A673 (cell line): ENCODE measurements around the gene CYBRD1.

Experiments
- CTCF ChIP-seq: fragments of 300-800, 200-600 bp; sonication (generic); conservative IDR thresholded peaks from 2 replicates; pipeline ENCODE4 v1.5.1; 2017; ENCODE audit warnings: low read depth, mild to moderate bottlenecking, antibody characterized with exemption, low read length, moderate library complexity, mixed read lengths
- EZH2 ChIP-seq: fragments of 200-600 bp; sonication (generic); IDR thresholded peaks from 2 replicates; pipeline ENCODE4 v1.6.1; 2017; ENCODE audit warnings: borderline replicate concordance, low read depth, mild to moderate bottlenecking, mixed read lengths, antibody characterized with exemption, low read length; ENCODE audit not compliant: poor library complexity, severe bottlenecking

DNA sequence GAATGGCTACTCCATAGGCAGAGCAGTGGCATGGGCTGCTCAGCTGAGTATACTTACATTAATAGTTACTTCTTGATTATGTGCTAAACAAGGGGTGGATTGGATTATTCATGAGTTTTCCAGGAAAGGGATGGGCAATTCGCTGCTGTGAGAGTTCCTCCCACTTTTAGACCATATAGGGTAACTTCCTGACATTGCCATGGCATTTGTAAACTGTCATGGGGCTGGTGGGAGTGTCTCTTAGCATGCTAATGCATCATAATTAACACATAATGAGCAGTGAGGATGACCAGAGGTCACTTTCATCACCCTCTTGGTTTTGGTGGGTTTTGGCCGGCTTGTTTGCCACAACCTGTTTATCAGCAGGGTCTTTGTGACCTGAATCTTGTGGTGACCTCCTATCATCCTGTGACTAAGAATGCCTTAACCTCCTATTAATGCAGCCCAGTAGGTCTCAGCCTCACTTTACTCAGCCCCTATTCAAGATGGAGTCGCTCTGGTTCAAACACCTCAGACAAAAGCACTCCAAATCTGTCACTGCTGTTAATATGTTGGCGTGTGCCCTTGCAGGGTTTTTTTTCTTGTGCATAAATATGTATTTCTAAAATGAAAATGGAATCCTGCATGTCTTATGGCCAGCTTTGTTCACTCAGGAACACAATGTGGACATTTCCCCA, 56.0 kb downstream of the CYBRD1 start:
- TF ChIP-seq CTCF (no peak), EZH2 (no peak)
